22Rv1 (cell line): ENCODE data around the gene TMEM270.

Experiments
- H3K27ac ChIP-seq: fragments of 450-650 bp; 2 replicates; pipeline ENCODE4 v1.5.1; 2017
- CTCF ChIP-seq: fragments of 450-650 bp; IDR thresholded peaks from 2 replicates; pipeline ENCODE4 v1.5.1; 2017; ENCODE audit warnings: mild to moderate bottlenecking
- ZFX ChIP-seq: fragments of 450-650 bp; IDR thresholded peaks from 2 replicates; pipeline ENCODE4 v1.6.1; 2017; ENCODE audit warnings: antibody characterized with exemption, borderline replicate concordance

The TMEM270 gene

GRCh38 chr7:73885433-73885974, 24.5 kb downstream of the TMEM270 start:
- H3K27ac ChIP-seq, result no peak overlapping the region
- no peak for TF ChIP-seq ZFX
- TF ChIP-seq CTCF, result no peak

- TF ChIP-seq ZFX, result no peak
- TF ChIP-seq CTCF, result no peak
- no peak overlapping the region for H3K27ac ChIP-seq
Observed at GRCh38 chr7:73885975-73886798, 25.2 kb downstream of the TMEM270 start.

GRCh38 chr7:73887762-73888161, 26.8 kb downstream of the TMEM270 start:
- H3K27ac ChIP-seq, result no peak overlapping the region
- TF ChIP-seq ZFX (no peak), CTCF (no peak)

- peak overlapping the region; percentile 6; the same call in 1 of the 2 replicates for H3K27ac ChIP-seq
- no peak for TF ChIP-seq ZFX
- TF ChIP-seq CTCF, result peak; percentile 16; the same call in 1 of the 2 replicates
Observed at GRCh38 chr7:73888959-73889358, 28.0 kb downstream of the TMEM270 start.

GRCh38 chr7:73890555-73891147, 29.7 kb downstream of the TMEM270 start:
- H3K27ac ChIP-seq, result no peak overlapping the region
- no peak for TF ChIP-seq CTCF
- TF ChIP-seq ZFX, result no peak

- H3K27ac ChIP-seq, result no peak overlapping the region
- TF ChIP-seq ZFX (no peak), CTCF (no peak)
Observed at GRCh38 chr7:73891178-73891885, 30.4 kb downstream of the TMEM270 start.
